GM23248 (cell line): Measurements from ENCODE around the gene HK1. TPM values are rescaled to one million over a fixed set of nuclear protein-coding genes. Genes with fewer than 3 reads are reported as not detected.

Experiments used
- DNase-seq: peaks from one replicate; pipeline ENCODE4 v3.0.0-alpha.2; 2015
- H2AFZ ChIP-seq: fragments of 200-600 bp; sonication (generic); 2 replicates; pipeline ENCODE4 v1.6.1; 2016; ENCODE audit warnings: antibody characterized with exemption
- H3F3A ChIP-seq: fragments of 200-600 bp; sonication (generic); 2 replicates; pipeline ENCODE4 v1.6.1; 2016; ENCODE audit warnings: mild to moderate bottlenecking, antibody characterized with exemption, mixed run types; ENCODE audit not compliant: insufficient read depth
- H3K27ac ChIP-seq: fragments of 200-600 bp; sonication (generic); 2 replicates; pipeline ENCODE4 v1.5.1; 2016; ENCODE audit warnings: mild to moderate bottlenecking
- H3K27me3 ChIP-seq: fragments of 200-600 bp; sonication (generic); replicated peaks from 2 replicates; pipeline ENCODE4 v1.6.1; 2016; ENCODE audit warnings: mild to moderate bottlenecking; ENCODE audit not compliant: insufficient read depth
- H3K36me3 ChIP-seq: fragments of 200-600 bp; sonication (generic); 2 replicates; pipeline ENCODE4 v1.6.1; 2016; ENCODE audit warnings: low read depth, mild to moderate bottlenecking
- H3K4me1 ChIP-seq: fragments of 200-600 bp; sonication (generic); 2 replicates; pipeline ENCODE4 v1.6.1; 2016; ENCODE audit warnings: mild to moderate bottlenecking; ENCODE audit not compliant: insufficient read depth
- H3K4me2 ChIP-seq: fragments of 200-600 bp; sonication (generic); one replicate; pipeline ENCODE4 v1.6.1; 2016; ENCODE audit warnings: mild to moderate bottlenecking; ENCODE audit not compliant: unreplicated experiment
- H3K4me3 ChIP-seq: fragments of 200-600 bp; sonication (generic); 2 replicates; pipeline ENCODE4 v1.5.1; 2016; ENCODE audit warnings: mild to moderate bottlenecking
- H3K79me2 ChIP-seq: fragments of 200-600 bp; sonication (generic); 2 replicates; pipeline ENCODE4 v1.6.1; 2016; ENCODE audit warnings: mild to moderate bottlenecking; ENCODE audit not compliant: insufficient read depth
- H3K9ac ChIP-seq: fragments of 200-600 bp; sonication (generic); 2 replicates; pipeline ENCODE4 v1.6.1; 2016; ENCODE audit warnings: mild to moderate bottlenecking
- H3K9me2 ChIP-seq: fragments of 200-600 bp; sonication (generic); 2 replicates; pipeline ENCODE4 v1.6.1; 2016; ENCODE audit warnings: mixed run types, mild to moderate bottlenecking, moderate library complexity; ENCODE audit not compliant: insufficient read depth
- H3K9me3 ChIP-seq: fragments of 200-600 bp; sonication (generic); one replicate; pipeline ENCODE4 v1.6.1; 2017; ENCODE audit warnings: low read depth
- H4K20me1 ChIP-seq: fragments of 200-600 bp; sonication (generic); 2 replicates; pipeline ENCODE4 v1.6.0; 2016; ENCODE audit not compliant: insufficient read depth
- EZH2 ChIP-seq: fragments of 200-600 bp; sonication (generic); IDR thresholded peaks from 2 replicates; pipeline ENCODE4 v1.6.1; 2018; ENCODE audit warnings: antibody characterized with exemption, mild to moderate bottlenecking; ENCODE audit not compliant: insufficient read depth, poor library complexity, severe bottlenecking
- EZH2phosphoT487 ChIP-seq: fragments of 200-600 bp; sonication (generic); IDR thresholded peaks from 2 replicates; pipeline ENCODE4 v1.6.1; 2018; ENCODE audit warnings: antibody characterized with exemption, moderate library complexity, mild to moderate bottlenecking, low read depth; ENCODE audit not compliant: insufficient read depth
- WGBS, 2 experiments: methylation state at CpG; one replicate each; pipeline ENCODE4 v1.1.6; 2015 to 2017; ENCODE audit warnings: low lambda C conversion rate in 2 of 2, low coverage in 1 of 2; ENCODE audit errors: missing lambda C conversion rate in 2 of 2; 5-methylcytosine and 5-hydroxymethylcytosine counted together
- in situ Hi-C: fragments of 300-500 bp; cut with MboI; formaldehyde crosslinking; loops from 2 replicates; pipeline ENCODE4 v1.15.0; 2020
- polyA plus RNA-seq: library from polyadenylated mRNA; unstranded; fragments of >200 nt; fragmentation: Nextera tagmentation; extraction: Ambion mirVana; gene quantifications from 2 replicates; pipeline ENCODE4 v1.2.1, GENCODE V29; 2016
- total RNA-seq: library from RNA; depleted of rRNA; stranded (reverse); fragments of >200 nt; shearing (Covaris generic); gene quantifications from 2 replicates; pipeline ENCODE4 v1.2.3, GENCODE V29; 2014

The HK1 gene
- total and polyA plus RNA-seq, 2 experiments from 2014 or later, result 96.6 to 134 TPM

GRCh38 chr10:69375307-69376151 lies 97.2 kb downstream of the HK1 start:
- no peak overlapping the region for H3K4me2 ChIP-seq
- no peaks in the 10 kb centered on the region for H4K20me1 ChIP-seq
- H3K4me3 ChIP-seq, result no peak overlapping the region
- peaks cover 31% of the 10 kb centered on the region for H3K36me3 ChIP-seq
- H2AFZ ChIP-seq, result no peak overlapping the region
- H3K27me3 ChIP-seq, result no peaks in the 10 kb centered on the region
- in situ Hi-C loops, result no loop called here
- 30 to 33% methylated on average over 15 to 19 of the region's 19 CpGs for WGBS, 2 experiments
- peaks cover 20% of the 10 kb centered on the region for H3K4me1 ChIP-seq
- H3K9me3 ChIP-seq, result no peaks in the 10 kb centered on the region
- TF ChIP-seq EZH2 (no peak), EZH2phosphoT487 (no peak)
- peak; percentile 47 for DNase-seq
- no peak overlapping the region for H3K27ac ChIP-seq
- peaks cover 43% of the 10 kb centered on the region for H3K79me2 ChIP-seq
- H3K9ac ChIP-seq, result 0 out of 2 replicates have a peak overlapping the region, but pooled peaks have one; percentile 18
- no peaks in the 10 kb centered on the region for H3K9me2 ChIP-seq
- peaks cover 22% of the 10 kb centered on the region for H3F3A ChIP-seq

GRCh38 chr10:69376662-69377061 lies 98.4 kb downstream of the HK1 start:
- 95 to 99% methylated on average over 11 of the region's 11 CpGs for WGBS, 2 experiments
- H3K4me2 ChIP-seq, result no peak overlapping the region
- no peak overlapping the region for H2AFZ ChIP-seq
- H3K27ac ChIP-seq, result no peak overlapping the region
- no peak overlapping the region for H3K4me3 ChIP-seq
- H4K20me1 ChIP-seq, result no peaks in the 10 kb centered on the region
- peaks cover 31% of the 10 kb centered on the region for H3K36me3 ChIP-seq
- peaks cover 50% of the 10 kb centered on the region for H3K79me2 ChIP-seq
- DNase-seq, result no peak
- H3K4me1 ChIP-seq, result peaks cover 20% of the 10 kb centered on the region
- peaks cover 19% of the 10 kb centered on the region for H3F3A ChIP-seq
- H3K9me3 ChIP-seq, result no peaks in the 10 kb centered on the region
- no peak overlapping the region for H3K9ac ChIP-seq
- no peaks in the 10 kb centered on the region for H3K9me2 ChIP-seq
- H3K27me3 ChIP-seq, result no peaks in the 10 kb centered on the region
- TF ChIP-seq EZH2phosphoT487 (no peak), EZH2 (no peak)
- in situ Hi-C loops, result no loop called here

- no peak overlapping the region for H3K4me3 ChIP-seq
Measured at GRCh38 chr10:69377191-69377590, 98.9 kb downstream of the HK1 start.

GRCh38 chr10:69377933-69378332 lies 99.6 kb downstream of the HK1 start:
- no peaks in the 10 kb centered on the region for H3K27me3 ChIP-seq
- no peaks in the 10 kb centered on the region for H3K9me3 ChIP-seq
- WGBS, 2 experiments, result 69 to 76% methylated on average over 3 of the region's 3 CpGs
- no peak for DNase-seq
- in situ Hi-C loops, result no loop called here
- H3K27ac ChIP-seq, result no peak overlapping the region
- H4K20me1 ChIP-seq, result no peaks in the 10 kb centered on the region
- no peak overlapping the region for H2AFZ ChIP-seq
- H3K36me3 ChIP-seq, result peaks cover 31% of the 10 kb centered on the region
- H3K4me2 ChIP-seq, result no peak overlapping the region
- no peak overlapping the region for H3K4me3 ChIP-seq
- no peak overlapping the region for H3K9ac ChIP-seq
- peaks cover 17% of the 10 kb centered on the region for H3F3A ChIP-seq
- peaks cover 48% of the 10 kb centered on the region for H3K79me2 ChIP-seq
- TF ChIP-seq EZH2phosphoT487 (no peak), EZH2 (no peak)
- no peaks in the 10 kb centered on the region for H3K9me2 ChIP-seq
- H3K4me1 ChIP-seq, result peaks cover 18% of the 10 kb centered on the region

More at GRCh38 chr10:69377191-69377590, 98.9 kb downstream of the HK1 start:
- peaks cover 19% of the 10 kb centered on the region for H3F3A ChIP-seq
- H3K36me3 ChIP-seq, result peaks cover 31% of the 10 kb centered on the region
- no peaks in the 10 kb centered on the region for H3K9me2 ChIP-seq
- peaks cover 50% of the 10 kb centered on the region for H3K79me2 ChIP-seq
- no peak overlapping the region for H3K9ac ChIP-seq
- no peak overlapping the region for H2AFZ ChIP-seq
- in situ Hi-C loops, result no loop called here
- H3K27me3 ChIP-seq, result no peaks in the 10 kb centered on the region
- no peak overlapping the region for H3K27ac ChIP-seq
- TF ChIP-seq EZH2phosphoT487, result no peak
- no peak for TF ChIP-seq EZH2
- 97 to 98% methylated on average over 6 of the region's 6 CpGs for WGBS, 2 experiments
- peaks cover 20% of the 10 kb centered on the region for H3K4me1 ChIP-seq
- H3K9me3 ChIP-seq, result no peaks in the 10 kb centered on the region
- H4K20me1 ChIP-seq, result no peaks in the 10 kb centered on the region
- H3K4me2 ChIP-seq, result no peak overlapping the region
- DNase-seq, result no peak
